ENCODE results near the gene TIAM2.

- TF ChIP-seq POLR2A (IDR thresholded peaks at IDR 0.05) (no peak), CTCF (IDR thresholded peaks at IDR 0.05) (no peak), POLR2AphosphoS5 (IDR thresholded peaks at IDR 0.05) (no peak), EP300 (IDR thresholded peaks at IDR 0.05) (no peak)
Observed at GRCh38 chr6:155141512-155141911, 146.4 kb downstream of the TIAM2 start.
